NCI-H345 treated with DMSO at 0.1 percent for 48 hours (cell line): ENCODE data around the gene KCNE4.

Experiments used
- DNase-seq: peaks from one replicate; lab custom pipeline; 2025; ENCODE audit not compliant: unreplicated experiment; lab: John Stamatoyannopoulos, UW

The KCNE4 gene

DNA sequence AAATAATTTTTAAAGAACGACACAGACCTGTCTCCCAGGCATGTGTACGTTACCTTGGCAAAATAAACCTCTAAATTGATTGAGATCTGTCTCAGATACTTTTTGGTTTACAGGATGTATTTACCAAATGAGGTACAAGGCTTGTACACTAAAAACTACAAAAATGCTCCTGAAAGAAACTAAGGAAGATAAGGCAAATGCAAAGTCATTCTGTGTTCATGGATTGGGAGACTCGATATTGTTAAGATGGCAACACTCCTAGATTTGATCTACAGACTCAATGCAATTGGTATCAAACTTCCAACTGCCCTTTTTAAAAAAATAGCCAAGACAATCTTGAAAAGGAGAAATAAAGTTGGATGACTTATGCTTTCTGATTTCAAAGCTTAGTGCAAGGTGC lies 11.5 kb upstream of the KCNE4 start:
- DNase-seq, result no peak

DNA sequence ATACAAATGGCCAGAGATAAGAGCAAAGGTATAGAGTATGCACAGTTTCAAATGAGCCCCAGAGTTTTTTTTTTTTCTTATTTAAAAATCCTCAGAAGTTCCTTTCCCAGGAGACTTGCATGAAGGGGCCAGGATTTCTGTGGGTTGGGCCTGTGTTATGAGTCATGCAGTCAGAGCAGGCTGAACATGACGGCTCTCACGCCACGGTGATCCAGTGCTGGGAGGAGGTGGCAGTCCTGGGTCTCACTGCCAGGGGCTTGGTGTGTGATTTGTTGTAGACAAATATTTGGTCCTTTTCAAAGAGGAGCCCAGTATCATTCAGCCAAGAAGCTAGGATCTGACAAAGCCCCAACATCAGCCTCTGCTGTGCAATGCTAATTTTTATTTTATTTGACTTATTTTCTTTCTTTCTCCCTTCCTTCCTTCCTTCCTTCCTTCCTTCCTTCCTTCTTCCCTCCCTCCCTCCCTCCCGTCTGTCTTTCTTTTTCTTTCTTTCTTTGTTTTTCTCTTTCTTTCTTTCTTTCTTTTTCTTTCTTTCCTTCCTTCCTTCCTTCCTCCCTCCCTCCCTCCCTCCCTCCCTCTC lies 10.4 kb upstream of the KCNE4 start:
- no peak for DNase-seq

DNA sequence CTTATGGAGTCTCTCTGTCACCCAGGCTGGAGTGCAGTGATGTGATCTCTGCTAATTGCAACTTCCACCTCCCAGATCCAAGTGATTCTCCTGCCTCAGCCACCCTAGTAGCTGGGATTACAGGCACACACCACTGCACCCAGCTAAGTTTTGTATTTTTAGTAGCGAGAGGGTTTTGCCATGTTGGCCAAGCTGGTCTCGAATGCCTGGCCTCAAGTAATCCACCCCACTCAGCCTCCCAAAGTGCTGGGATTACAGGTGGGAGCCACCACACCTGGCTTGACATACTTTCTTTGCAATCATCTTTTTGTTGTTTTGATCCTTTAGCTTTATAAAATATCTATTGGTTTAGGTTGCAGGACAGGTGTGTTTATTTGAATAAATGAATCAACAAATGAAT lies 9.7 kb upstream of the KCNE4 start:
- no peak for DNase-seq

DNA sequence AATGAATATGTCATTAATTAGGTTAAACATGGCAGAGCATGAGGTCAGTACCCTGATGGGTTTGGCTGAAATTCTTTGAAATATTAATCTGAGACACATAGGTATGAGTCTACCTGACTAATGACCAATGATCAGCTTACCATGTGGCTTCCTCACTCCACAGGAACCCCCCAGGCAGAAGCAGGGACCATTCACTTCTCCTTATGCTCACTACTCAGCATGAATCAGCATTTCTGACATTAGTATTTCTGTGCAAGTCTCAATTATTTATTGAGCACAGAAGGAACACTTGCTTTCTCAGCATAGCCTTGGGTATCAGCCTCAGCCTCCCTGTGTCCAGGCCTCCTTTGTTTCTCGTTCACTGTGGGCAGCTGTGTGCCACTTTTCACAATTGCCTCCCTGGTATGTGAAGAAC lies 9.3 kb upstream of the KCNE4 start:
- no peak for DNase-seq

DNA sequence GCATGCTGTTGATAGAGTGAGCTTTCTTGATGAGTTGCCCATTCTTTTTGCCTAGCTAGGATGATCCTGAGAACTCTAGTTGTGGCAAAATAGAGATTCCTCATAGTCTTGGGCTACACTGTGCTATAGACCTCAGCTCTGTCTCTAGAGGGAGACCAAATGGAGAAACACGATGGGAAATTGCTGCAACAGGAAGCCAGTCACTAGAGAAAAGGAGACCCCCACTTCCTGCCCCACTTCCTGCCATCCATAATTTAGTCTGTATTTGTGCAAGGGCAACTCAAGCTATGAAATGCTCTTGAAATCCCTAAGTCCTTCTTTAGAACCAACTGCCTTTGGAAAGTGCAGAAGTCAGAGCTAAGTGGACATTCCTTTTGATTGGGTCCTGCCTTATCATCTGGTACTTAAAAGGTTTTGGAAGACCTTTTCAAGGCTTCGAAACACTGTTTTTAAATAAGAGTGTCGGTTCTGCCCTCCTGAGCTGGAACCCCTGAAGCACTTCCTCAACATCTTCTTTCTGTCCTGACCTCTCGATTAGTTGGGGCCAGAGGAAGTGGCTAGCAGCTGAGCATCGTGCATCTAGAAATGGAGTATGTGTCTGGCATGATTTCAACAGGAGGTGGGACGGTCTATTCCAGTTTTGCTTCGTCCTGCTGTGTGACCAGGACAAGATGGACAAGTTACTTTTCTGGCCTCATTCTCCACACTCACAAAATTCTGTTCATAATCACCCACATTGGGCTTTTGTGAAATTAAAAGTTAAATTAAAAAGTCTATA lies 8.6 kb upstream of the KCNE4 start:
- no peak for DNase-seq

DNA sequence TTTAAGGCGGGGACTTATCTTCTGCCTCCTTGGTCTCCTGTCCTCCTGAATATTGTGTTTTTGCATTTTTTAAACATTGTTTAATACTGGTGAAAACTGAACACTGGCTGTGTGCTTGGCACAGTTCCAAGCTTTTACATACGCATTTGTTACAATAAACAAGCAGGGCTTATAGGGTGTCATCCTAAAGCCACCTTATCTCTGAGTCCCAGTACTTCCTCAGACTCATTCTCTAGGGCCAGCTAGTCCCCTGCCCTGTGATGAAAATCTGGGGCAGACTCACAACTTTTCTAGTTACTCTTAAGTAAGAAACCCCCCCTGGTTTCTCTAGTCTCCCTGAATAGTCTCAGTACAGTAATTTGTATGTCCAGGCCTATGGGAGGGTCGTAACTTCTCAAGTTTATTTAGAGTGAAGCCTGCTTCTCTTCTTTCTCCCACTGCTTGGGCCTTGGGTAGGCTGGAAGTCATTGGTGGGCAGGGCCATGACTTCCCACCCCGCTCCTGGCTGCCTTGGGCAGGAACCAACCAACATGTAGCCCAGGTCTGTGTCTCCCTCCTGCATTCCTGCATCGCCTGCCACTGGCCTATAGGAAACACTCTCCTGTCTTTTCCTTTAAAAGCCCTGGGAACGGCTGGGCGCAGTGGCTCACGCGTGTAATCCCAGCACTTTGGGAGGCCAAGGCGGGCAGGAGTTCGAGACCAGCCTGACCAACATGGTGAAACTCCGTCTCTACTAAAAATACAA lies 7.7 kb upstream of the KCNE4 start:
- no peak for DNase-seq

DNA sequence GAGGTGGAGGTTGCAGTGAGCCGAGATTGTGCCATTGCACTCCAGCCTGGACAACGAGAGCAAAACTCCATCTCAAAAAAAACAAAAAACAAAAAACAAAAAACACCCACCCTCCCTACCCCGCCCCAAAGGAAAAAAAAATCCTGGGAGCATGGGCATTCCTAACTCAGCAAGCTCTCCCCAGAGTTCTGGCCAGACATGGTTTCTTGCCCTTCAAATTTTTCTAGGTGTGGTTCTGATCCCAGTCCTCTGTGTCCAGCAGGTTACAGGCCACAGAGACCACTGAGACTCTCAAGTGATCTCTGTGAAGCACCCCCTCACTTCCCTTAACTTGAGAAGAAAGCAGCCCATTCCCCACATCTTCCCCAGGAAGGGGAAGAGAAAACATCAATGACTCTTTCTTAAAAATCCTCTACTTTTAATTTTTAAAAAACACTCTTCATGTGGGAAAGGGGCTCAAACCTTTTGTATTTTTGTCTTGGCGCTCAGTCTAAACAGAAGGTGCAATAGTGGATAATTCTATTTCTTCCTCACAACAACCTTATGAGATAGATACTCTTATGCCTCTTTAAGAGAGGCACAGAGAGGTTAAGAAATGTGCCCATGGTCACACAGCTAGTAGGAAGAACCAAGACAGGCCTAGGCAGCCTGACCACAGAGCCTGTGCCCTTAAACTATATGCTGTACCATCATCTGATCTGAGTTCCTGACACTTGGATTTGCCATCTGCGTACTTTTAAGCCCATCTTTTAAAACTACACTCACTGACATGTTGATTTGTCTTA lies 6.9 kb upstream of the KCNE4 start:
- no peak for DNase-seq

DNA sequence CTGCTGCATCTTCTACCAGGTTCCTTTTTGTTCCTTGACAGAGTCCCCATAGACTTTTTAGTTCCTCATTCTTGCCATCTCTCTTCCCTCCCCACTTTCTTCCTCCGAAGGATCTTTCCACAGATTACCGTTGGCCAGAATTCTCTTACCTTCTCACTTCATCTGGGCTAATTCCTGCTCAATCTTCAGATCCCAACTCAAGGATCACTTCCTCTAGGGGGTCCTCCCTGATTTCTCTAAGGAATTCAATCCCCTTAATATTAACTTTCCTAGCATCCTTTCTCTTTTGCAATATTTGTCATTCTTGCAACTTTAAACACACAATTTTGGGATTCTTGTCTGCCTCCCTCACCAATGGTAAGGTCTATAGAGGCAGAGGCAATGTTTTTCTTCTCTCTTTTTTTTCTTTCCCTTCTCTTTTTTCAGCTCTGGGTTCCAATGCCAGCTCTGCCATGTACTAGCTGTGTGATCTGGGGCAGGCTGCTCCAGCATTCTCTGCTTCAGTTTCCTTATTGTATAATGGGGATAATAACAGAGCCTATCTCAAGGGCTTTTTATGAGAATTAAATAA lies 5.4 kb upstream of the KCNE4 start:
- DNase-seq, result no peak

DNA sequence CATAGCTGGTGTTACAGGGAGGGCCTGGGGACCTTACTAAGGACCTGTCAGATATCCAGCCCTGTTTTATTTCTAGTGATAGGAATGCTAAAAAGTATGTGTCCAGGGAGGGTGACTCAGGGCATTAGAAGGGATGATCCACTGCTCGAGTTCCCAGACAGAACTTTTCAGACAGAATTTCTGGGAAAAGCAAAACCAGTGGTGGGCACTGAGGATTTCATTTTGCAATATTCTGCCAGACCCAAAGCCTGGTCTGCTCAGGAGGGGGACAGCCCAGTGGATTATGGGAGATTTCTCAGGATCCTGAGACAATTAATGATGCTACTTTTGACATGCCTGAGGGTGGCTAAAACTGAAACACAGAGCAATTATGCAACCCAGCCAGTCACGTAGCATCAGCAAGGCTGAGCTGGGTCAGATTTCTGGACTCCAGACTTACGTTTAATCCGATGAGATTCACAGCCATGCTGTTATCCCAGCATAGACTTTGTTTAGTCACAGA lies 4.7 kb upstream of the KCNE4 start:
- DNase-seq, result no peak

DNA sequence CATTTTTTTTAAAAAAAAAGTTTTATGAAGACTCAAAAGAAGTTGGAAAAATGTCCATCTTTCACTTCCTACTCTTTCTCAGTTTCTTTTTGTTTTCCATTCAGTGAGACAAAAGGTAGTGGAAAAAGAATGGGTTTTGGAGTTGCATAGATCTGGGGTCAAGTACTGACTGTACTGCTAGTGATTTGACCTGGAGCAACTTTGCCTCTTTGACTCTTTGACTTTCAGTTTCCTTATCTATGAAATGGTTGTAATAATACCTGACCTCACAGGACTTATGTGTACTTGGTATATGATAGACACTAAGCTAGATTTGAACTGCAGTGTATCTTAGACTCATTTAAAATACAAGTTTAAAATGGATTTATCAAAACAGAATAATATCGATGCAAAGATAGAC lies 3.5 kb upstream of the KCNE4 start:
- DNase-seq, result no peak

DNA sequence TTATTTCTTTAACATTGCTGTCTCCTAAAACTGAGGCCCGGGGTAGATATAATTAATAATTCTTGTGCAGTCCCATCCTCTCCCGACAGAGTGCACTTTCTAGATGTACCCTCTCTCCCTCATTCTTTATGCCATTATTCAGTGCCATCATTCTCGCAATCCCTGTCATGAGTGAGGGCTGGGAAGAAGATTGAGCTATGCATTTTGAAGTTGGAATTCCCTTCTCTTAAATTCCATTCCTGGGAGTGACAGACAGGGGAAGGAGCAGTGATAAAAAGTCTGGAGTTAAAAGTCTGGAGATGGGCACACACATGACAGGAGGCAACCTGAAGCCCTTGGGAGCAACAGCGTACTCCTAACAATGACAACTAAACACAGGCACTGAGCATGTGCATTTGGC lies 2.6 kb upstream of the KCNE4 start:
- no peak for DNase-seq

DNA sequence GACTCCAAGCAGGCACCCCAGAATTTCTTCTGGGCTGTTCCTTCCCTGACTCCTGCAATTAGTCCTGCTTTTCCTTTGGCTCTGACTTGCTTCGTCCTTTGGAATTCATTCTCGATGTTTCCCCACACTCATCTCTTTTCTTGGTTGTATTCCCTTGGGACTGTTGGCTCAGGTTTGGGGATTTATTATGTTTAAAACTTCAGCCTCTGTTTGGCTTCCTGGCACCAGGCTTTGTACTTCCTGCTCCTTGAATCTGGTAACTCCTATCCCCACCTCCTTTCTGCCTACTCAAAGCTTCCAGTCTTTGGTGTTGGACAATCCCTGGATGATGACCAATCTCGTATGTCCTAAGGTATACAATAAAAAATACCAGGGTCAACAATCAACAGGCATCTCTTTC lies 1.8 kb upstream of the KCNE4 start:
- DNase-seq, result no peak

DNA sequence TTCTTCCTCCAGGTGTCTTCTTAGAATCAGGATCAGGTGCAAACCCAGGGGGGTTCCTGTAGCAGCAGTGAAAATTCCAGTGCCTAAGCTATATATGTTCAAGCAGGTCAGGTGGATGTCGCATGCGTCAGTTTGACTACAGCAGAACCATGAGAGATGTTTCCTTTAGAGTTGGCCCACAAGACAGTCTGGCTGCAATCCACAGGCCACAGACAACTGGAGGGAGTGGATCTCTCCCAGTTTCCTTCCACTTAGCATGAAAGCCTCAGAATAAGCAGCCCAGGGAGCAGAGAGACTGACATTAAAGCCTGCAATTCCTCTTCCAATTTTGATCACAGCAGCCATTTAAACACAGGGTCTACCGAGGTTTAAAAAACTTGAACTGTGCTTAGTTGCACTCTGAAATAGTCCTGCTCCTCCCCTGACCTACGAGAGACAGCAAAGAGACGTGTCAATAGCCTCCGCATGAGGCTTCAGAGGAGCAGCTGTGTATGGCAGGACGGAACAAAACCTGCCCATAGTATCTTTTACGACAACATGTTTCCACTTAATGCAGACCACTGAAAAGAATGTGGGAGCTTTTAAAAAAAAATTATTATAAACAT lies 988 bp upstream of the KCNE4 start:
- no peak for DNase-seq

DNA sequence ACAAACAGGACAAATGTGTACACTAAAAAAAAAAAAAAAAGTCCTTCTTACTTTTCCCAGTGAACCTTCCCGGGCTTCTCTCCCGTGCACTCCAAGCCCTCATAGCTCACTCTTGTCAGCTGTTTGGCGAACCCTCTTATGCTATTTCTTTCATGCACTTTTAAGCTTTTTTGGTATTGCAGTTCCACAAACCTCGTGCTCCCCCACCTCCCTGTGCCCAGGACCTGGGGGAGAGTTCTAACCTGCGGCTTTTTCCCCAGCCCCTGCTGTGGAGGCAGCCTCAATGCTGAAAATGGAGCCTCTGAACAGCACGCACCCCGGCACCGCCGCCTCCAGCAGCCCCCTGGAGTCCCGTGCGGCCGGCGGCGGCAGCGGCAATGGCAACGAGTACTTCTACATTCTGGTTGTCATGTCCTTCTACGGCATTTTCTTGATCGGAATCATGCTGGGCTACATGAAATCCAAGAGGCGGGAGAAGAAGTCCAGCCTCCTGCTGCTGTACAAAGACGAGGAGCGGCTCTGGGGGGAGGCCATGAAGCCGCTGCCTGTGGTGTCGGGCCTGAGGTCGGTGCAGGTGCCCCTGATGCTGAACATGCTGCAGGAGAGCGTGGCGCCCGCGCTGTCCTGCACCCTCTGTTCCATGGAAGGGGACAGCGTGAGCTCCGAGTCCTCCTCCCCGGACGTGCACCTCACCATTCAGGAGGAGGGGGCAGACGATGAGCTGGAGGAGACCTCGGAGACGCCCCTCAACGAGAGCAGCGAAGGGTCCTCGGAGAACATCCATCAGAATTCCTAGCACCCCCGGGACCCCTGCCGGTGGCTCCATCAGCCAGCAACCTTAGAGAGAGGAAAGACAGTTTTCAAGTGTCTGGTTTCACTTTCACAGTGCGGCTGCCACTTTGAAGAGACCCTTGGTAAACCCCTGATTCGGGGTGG lies 826 bp downstream of the KCNE4 start:
- no peak for DNase-seq

DNA sequence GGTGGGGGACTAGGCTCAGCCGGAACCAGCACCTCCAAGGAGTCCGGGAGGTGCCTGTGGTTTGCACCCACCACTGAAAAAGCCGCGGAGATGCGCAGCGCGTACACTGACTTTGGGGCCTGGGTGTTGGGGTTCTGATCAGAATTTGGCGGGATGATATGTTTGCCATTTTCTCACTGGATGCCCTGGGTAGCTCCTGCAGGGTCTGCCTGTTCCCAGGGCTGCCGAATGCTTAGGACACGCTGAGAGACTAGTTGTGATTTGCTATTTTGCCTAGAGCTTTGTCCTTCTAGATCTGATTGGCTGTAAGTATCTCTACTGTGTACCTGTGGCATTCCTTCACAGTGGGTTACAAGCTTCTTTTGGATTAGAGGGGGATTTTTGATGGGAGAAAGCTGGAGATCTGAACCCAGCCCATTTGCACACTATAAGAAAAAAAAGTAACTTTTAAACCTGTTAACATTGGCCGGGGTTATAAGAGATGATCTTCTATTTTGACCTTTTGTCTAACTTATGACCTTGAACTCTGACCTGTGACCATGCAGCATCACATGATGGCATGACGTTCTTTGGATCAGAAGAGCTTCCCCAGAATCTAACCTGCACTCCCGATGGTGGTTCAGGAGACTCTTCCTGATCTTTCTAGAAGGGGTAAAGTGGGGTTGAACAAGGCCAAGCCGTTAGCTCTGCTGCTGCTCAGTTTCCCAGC lies 1.6 kb downstream of the KCNE4 start:
- DNase-seq, result no peak

DNA sequence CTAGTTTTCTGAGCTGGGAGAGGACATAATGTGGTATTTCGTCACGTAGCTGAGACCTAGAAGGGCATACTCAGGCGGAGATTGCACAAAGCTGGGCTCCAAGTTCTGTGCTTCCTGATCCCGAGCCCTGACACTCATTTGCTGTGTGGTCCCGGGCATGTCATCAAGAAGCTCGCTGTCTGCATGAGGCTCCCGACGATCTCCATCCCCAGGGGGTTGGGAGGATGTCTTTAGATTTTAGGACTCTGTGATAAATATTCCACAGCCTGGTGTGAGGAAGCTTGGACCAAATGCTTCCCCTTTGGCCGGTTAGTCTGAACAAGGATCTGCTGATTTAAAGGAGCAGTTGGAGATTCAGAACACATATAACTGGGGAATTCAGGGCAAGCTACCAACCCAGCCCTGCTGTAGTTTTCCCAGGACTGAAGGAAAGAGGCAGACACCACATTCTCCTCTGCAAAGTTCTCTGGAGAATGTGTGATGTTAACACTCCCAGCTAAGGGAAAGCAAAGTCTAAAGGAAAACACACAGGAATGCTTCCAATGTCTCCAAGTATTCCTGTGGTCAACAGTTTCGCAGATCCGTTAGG lies 2.3 kb downstream of the KCNE4 start:
- DNase-seq, result no peak

DNA sequence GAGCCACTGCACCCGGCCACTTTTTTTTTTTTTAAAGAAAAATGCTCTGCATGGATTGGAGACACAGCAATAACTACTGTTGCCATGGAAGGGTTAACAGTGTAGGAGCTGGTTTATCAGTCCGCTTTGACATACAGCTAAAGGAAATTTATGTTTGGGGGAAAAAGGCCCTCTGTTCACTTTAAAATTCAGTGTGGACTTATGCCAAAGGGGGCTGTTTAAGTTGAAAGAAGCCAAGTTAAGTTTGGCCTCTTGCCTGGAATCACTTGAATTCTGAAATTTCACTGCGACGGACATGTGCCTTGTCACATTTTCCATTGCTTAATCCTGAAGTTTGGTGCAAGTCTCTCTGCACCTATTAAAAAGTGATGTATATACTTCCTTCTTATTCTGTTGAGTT lies 3.1 kb downstream of the KCNE4 start:
- DNase-seq, result no peak

DNA sequence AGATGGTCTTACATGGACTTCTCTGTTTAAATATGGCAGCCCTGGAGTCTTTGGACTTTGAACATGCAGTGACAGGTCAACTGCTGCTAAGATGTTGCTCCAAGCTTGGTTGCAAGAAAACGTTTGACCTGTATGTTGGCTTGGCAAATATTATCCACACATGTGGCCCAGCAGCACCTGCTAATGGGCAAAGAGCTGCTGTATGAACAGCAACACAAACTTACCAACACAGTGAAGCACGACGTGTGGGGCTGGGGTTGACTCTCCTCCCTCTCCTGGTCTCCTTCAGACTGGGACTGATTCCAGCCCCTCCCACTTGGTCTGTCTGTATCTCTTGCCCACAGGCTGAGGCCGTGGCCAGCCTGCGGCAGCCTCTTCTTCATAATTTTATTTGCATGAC lies 3.8 kb downstream of the KCNE4 start:
- DNase-seq, result no peak
